Measurements from ENCODE around the gene WDFY1.
A peak's percentile ranks its signal among the peaks of the same experiment; 100 is the strongest.

The WDFY1 gene

DNA sequence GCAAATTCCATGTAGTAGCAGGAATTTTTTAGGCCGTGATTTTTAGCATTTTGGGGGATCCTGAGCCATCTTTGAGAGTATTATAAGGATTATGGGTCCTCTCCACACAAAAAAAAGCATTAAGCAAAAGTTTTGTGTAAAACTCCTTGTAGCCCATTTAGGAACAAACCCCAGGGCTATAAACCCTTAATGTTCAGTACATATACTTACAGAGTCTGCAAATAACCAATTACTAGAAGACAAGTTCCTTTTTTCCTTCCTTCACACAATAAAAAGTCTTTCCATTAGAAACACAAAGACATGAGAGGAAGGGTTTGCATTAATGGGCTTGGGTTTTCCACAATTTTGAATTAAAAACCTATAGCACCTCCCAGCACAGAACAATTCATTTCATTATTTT lies 44.6 kb downstream of the WDFY1 start:
- H3K4me3 ChIP-seq (replicated peaks in 1 of 2; ENCODE audit: low read depth in 2 of 2, low read length in 2 of 2): no peak overlapping the region
- TF ChIP-seq, protein P1, sequence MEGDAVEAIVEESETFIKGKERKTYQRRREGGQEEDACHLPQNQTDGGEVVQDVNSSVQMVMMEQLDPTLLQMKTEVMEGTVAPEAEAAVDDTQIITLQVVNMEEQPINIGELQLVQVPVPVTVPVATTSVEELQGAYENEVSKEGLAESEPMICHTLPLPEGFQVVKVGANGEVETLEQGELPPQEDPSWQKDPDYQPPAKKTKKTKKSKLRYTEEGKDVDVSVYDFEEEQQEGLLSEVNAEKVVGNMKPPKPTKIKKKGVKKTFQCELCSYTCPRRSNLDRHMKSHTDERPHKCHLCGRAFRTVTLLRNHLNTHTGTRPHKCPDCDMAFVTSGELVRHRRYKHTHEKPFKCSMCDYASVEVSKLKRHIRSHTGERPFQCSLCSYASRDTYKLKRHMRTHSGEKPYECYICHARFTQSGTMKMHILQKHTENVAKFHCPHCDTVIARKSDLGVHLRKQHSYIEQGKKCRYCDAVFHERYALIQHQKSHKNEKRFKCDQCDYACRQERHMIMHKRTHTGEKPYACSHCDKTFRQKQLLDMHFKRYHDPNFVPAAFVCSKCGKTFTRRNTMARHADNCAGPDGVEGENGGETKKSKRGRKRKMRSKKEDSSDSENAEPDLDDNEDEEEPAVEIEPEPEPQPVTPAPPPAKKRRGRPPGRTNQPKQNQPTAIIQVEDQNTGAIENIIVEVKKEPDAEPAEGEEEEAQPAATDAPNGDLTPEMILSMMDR (IDR thresholded peaks at IDR 0.05; ENCODE audit: low read depth, low read length): no peak
- no peak for DNase-seq (ENCODE audit: low read depth in 2 of 2)

DNA sequence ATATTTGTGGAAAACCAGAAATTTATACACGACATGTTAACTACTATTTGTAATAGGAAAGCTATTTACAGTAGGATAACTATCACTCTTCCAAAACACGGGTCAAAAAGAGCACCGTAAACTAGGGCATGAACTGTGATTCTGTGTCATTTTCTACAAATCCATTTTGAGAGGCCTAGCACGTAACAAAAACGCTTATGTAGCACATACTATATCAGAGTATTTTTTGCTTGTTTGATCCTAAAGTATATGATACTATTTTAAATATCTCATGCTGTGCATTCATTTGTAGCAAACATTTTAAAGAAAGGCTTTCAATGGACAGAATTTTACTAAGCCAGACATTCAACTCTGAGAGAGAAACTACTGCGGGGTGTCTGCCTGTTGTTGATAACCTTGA lies 45.1 kb downstream of the WDFY1 start:
- H3K4me3 ChIP-seq (replicated peaks in 1 of 2; ENCODE audit: low read depth in 2 of 2, low read length in 2 of 2): no peak overlapping the region
- TF ChIP-seq, protein P1 (IDR thresholded peaks at IDR 0.05; ENCODE audit: low read depth, low read length): no peak
- DNase-seq (ENCODE audit: low read depth in 2 of 2): no peak

DNA sequence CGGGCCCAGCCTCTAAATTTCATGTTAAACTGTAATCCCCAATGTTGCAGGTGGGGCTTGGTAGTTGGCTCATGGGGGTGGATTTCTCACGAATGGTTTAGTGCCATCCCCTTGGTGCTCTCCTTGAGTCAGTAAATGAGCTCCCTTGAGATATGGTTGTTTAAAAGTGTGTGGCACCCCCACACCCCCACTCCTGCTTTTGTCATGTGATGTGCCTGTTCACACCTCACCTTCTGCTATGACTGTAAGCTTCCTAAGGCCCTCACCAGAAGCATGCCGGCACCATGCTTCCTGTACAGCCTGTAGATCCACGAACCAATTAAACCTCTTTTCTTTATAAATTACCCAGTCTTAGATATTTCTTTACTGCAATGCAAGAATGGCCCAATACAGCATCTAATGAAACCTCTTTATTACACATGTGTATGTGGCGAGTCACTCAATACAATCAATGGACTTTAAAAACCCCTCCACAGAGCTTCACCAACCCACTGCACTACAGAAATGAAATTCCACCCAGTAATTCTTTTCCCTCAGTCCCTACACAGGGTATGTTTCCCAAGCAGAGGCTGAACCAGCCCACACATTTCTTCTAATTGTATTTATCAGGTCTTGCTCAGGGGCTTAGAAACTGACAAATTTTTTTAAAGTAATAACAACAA lies 47.3 kb downstream of the WDFY1 start:
- no peak overlapping the region for H3K4me3 ChIP-seq (replicated peaks in 1 of 2; ENCODE audit: low read depth in 2 of 2, low read length in 2 of 2)
- no peak for DNase-seq (ENCODE audit: low read depth in 2 of 2)
- TF ChIP-seq, protein P1 (IDR thresholded peaks at IDR 0.05; ENCODE audit: low read depth, low read length): no peak

DNA sequence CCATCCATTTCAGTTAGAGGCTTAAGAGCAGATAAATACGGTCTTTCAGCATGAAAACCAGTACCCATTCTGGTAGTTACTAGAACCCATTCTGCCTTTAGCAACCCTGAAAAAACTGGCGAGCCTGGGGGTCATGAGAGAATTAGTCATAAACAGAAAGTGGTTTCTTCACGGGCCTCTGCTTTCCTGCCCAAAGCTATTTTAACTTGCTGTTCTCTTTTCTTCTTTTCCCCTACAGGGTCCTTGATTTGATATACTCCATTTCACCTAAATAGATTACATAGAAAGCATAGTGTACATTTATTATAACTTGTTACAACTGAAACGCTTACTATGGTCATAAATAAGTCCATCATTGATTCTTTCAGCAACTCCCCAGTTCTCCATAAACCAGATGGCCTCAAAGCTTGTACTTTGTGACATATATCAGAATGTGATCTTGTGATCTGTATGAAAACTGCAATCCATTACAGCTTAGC lies 48.3 kb downstream of the WDFY1 start:
- peak; percentile 24 to 39 for DNase-seq (ENCODE audit: low read depth in 2 of 2)
- no peak overlapping the region for H3K4me3 ChIP-seq (replicated peaks in 1 of 2; ENCODE audit: low read depth in 2 of 2, low read length in 2 of 2)
- TF ChIP-seq, protein P1 (IDR thresholded peaks at IDR 0.05; ENCODE audit: low read depth, low read length): no peak

DNA sequence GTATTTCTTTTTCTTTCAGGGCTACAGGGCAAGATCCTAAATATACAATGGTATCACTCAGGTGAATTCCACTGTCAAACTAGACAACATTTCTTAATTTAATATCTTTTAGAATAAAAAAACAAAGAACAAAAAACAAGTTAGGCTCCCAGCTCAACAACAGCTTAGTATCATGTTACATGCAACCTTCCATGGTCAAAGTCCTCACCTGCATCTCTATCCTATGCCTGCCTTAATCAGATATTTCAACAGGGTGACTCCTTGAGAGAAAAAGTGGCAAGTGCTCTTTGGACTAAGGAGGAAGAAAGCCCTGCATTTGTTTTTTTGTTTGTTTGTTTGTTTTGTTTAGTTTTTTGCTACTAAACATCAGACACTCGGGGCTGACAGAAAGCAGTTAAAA lies 50.2 kb downstream of the WDFY1 start:
- H3K4me3 ChIP-seq (replicated peaks in 1 of 2; ENCODE audit: low read depth in 2 of 2, low read length in 2 of 2): no peak overlapping the region
- DNase-seq (ENCODE audit: low read depth in 2 of 2): no peak
- TF ChIP-seq, protein P1 (IDR thresholded peaks at IDR 0.05; ENCODE audit: low read depth, low read length): no peak

DNA sequence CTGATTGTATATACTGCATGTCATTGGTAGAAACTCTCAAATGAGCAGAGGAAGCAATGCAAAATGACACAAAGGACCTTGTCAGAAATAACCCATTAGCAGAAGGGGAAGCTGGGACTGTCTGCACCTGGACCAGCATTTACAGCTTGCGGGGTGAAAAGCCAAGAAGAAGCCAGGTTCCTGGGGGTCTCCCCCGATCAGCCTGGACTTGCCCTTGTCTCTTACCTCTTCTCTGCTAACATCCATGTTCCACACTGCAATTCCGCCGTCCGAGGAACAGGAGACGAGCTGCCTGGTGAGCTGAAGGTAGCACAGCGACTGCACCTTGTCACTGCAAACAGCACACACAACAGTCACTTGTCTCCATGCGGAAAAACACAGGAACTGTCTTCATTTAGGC lies 51.1 kb downstream of the WDFY1 start:
- TF ChIP-seq, protein P1 (IDR thresholded peaks at IDR 0.05; ENCODE audit: low read depth, low read length): no peak

DNA sequence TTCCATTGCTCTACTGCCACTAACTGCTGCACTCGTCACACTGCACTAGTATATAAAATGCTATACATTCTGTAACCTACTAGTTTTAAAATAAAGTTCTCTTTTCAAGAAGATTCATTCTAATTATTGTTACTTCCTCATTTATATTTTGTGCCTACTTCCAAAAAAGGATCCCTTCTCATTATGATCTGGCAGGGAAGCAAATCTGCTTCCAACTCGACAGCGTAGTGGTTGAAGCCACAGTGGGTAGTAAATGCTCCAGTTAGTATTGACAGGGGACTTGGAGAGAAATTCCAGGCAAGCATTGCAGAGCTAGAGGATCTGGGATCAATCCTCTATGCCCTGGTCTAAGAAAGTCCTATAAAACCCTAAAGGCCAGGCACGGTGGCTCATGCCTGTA lies 54.4 kb downstream of the WDFY1 start:
- DNase-seq (ENCODE audit: low read depth in 2 of 2): no peak
- no peak overlapping the region for H3K4me3 ChIP-seq (replicated peaks in 1 of 2; ENCODE audit: low read depth in 2 of 2, low read length in 2 of 2)
- TF ChIP-seq, protein P1 (IDR thresholded peaks at IDR 0.05; ENCODE audit: low read depth, low read length): no peak

More for the DNA sequence above, 51.1 kb downstream of the WDFY1 start:
- no peak overlapping the region for H3K4me3 ChIP-seq (replicated peaks in 1 of 2; ENCODE audit: low read depth in 2 of 2, low read length in 2 of 2)
- DNase-seq (ENCODE audit: low read depth in 2 of 2): no peak
